Pons (tissue), 1 donor: ENCODE measurements around the gene PCMTD2.
A peak's percentile ranks its signal among the peaks of the same experiment; 100 is the strongest.
"Not testable (repeated sequence)": the region's sequence is repeated elsewhere in the genome, so short reads cannot be mapped to it uniquely, and the experiment has no call there.

Experiments used
- DNase-seq: peaks from one replicate; pipeline ENCODE4 v3.0.0-alpha.2; 2016; ENCODE audit warnings: low spot score

Gene PCMTD2

DNA sequence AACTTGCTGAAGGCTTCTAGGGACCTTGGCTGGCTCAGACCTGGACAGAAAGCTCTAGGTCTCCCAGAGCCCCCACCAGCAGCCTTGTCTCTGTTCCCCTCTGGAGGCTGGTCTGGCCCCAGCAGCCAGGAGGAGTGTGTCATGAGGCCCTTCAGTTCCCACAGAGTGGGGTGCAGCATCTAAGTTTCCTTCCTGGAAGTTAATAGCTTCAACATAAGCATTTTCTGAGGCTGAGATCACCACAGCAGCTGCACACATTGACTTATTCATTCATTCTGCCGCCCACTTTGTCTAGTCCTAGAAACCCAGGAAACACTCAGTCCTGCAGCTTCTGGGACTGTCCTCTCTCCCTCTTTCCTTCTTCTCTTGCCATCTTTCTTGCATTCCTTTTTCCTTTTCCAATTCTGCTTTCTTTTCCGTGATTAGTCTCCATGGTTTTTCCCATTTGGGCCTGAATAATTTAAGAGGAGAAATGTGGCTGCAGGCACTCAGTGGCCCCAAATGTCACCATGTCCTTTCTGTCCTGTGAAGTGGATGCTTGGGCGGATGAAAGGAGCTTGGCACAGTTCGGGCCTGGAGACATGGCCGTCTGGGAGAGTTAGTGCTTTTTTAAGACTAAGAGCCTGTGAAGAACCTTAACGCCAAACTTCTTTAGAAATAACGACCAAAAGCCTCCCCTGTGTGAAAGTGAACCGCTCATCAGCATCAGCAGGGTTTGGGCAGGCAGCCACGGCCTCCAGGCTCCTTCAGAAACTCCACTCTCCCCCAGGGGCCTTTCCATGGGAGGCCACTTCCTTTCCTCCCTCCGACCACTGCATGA lies 31.0 kb upstream of the PCMTD2 start:
- peak; percentile 9 for DNase-seq

DNA sequence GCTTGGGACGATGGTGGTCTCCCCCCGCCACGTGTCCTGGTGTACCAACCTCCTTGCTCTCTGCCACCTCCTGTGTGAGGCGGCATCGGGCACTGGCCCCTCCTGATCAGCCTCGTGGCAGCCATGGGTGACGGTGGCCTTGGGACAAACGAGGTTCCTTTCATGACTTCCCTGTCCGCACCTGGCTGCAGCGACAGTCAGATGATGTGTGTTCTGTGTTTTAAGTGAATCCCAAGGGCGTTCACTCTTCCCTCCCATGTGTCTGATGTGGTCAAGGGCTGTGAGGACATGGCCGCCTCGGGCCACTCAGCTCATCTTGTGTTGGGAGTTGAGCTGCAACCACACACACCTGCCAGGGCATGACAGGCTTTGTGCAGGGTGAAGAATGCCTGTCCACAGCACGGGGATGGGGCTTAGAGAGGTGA lies 30.4 kb upstream of the PCMTD2 start:
- no peak for DNase-seq

DNA sequence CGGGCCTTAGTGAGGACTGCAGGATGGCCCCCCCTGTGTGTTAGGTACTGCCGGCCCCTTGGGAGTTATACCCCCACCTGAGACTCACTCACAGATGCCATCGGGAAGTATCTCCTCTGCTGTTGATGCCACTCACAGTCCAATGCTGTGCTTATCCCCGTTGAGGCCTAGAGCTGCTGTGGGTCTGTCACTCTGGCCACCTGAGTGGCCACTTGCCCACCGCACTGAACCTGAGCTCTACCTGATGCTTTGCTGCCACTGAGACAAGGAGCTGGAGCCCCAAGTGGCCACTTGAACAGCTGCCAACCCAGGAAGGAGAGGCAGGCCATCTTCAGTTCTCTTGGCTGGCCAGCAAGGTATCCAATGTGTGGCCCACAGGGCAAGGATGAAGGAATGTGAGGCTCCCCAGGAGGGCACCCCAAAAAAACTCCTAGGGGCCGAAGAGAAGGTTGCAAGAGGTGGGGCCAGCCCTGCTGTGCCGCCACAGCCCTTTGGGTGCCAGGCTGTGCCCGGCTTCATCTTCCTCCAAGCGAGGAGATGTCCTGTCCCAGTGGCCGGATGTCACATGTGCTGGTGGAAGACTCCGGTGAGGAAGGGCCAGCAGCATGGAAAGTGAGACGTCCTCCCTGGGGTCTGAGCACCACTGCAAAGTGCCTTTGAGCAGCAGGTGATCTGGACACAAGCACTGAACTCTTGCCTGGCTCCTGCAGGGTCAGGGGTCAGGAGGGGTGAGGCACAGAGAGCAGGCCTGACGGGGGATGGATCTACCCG lies 29.5 kb upstream of the PCMTD2 start:
- DNase-seq = no peak

DNA sequence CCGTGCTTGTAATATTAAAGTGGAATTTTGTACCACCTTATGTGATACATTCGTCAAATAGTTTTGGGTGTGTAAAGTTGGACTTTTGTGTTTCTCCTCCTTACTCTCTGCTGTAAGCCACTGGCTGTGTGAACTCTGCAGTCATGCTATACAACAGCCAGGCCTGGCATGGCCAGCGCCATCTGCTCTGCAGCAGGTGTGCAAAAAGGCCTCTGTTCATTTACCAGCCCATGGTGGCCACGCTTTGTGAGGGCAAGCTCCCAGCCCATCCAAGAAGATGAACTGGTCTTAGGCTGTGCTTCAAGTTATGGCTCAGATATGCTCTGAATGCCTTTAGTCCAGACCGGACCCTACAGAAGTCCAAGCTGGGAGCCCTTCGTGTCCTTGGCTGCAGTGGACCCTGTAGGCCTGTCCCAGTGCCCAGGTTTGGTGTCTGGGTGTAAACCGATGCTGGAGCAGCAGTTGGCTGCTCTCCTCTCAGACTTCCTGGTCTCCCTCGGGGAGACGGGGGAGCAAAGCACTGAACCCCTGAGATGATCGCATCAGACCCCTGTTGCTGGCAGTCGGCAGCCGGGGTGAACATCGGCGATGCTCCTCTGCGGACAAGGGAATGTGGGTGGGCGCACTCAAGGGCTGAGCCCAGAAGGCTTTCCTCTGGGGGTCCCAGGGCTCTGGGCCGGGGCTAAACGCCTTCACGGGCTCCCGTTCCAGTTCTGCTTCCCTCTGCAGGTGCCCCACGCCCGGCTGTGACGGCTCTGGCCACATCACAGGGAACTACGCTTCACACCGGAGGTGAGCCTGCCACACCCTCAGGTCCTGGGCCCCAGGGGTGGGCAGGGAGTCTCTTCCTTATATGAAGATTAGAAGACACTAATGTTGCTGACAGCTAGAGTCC lies 28.6 kb upstream of the PCMTD2 start:
- DNase-seq = no peak

DNA sequence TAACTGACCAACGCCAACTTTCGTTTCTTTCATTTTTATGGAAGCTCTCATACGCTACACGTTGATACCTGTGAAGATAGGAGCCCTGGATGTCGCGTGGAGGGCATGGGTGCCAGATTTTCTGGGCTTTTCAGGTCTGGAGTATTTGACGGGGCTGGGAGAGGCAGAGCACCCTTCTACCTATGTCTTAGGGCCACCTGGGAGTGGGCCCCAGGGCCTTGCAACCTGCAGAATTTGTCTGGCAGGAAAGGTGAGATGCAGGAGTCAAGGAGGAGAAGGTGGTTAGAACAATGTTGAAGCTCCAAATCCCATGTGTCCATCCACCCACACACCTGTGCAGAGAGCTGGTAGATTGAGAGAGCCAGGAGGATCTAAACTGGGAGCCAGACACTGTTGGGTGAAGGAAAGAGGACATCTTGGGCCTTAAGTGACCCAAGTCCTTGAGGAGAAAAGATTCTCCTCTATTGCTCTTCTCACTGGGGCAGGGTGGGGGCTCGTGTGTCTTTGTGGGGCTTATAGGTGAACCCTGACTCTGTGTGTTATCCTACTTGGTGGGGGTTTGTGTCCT lies 27.4 kb upstream of the PCMTD2 start:
- DNase-seq = no peak

DNA sequence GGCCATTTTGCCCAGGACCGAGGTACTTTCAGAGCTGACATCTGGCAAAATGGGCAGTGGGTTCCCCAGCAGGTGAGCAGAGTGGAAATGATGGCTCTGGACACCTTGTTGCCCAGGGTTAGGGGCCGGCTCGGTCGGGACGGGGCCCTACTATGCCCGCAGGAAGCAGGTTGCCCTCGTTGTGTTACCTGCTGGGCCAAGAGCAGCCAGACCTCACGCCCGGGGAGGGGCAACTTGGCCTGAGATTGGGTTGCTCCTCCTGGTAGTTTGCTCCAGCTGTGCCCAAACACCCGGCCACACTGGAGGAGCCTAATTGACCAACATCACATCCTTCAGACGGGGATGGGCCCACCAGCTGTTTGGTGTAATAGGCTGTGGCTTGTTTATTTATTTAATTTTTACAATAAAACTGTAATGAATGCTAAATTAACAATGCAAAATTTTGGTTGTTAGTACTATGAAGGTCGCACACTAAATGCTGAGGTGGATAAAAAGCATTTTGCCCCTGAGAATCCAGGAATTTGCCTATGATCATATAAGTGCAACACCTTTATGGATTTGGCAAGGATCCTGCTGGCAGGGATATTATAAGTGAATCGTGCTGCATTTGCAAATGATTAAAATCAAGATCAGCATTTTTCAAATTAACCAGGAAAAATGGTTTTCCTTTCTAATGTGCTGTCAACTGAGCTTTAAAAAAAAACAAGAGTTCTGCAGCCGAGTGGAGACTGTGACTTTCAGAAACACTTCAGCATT lies 26.6 kb upstream of the PCMTD2 start:
- no peak for DNase-seq

DNA sequence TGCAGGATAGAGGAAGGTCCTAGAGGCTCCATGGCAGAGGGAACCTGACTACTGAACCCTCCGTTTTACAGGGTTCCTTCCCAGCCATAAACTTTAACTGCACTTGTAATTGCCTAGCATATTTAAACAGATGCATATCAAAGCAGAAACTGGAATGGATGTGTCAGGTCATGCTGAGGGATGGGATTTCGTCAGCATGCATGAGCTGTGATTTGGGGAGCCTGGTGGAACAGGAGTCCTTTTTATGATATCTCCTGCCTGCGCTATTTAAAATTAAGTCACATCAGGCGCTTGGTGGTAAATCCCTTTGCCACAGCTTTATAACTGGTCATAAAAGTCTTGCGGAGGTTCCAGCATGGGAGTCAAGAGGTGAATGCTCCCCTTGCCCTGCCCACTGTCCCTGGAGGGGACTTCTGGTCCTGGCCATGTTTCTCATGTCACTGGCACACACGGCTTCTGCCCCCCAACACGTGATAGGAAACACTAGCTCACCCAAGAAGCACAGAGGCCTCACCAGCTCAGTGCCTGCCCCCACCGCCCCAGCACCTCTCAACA lies 26.0 kb upstream of the PCMTD2 start:
- DNase-seq = no peak

DNA sequence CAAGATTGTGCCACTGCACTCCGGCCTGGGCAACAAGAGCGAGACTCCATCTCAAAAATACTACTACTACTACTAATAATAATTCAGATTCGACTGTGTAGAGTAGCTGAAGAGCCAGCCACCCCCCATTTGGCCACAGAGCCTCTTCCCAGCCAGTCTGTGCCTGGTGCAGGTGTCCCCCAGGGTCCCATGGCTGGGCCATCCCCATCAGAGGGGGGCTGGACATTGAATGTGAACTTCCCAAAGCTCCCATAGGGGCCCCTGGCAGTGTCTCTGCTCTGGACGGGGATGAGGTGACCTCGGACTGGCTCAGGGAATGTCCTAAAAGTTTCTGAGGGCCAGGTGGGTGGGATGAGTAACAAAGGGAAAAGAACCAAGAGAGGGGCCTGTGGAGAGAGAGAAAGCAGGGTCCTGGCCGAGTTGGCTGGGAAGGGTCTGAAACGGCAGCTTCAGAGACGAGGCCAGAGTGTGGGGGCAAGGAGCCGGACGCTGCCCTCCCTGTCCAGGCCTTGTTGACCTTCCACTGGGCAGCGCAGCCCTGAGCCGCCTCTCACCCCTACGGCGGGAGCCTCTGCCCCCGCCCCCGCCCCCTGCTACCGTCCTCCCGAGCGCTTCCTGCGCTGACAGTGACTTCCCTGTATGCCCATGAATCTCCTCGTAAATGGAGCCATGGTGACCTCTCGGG lies 24.9 kb upstream of the PCMTD2 start:
- DNase-seq = no peak

DNA sequence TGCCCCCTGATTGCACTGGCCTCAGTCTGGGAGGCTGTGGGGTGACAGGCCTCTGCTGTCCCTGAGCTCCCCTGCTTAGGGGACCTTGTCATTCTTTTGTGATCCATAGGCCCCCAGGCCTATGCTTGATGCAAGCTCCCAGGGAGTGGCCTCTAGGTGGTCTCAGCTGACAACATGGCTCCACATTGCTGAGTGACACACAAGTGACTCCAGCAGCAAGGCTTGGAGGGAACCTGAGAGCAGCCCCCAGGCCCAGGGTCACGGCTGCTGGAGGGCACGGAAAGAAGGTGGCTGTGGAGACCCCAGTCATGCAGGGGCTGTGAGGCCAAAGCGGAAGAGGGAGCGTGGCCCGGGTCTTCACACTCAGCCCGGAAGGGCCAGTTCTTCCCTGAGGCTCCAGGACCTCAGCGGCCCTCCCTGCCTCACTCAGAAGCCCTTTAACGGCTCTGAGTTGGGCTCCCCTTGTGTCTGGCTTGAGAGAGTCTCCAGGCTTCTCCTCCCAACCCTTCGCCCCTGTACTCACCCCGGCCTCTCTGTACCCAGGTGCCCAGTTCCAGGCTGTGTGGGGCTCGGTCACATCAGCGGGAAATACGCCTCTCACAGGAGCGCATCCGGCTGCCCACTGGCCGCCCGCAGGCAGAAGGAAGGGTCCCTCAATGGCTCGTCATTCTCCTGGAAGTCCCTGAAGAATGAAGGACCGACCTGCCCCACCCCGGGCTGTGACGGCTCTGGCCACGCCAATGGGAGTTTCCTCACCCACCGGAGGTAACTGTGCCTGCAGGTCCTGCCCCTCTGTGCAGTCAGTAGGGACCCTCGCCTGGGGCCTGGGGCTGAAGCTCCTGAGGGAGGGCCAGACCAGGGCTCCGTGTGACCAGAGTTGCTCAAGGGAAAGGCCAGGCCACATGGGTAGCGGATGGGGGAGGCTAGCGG lies 23.7 kb upstream of the PCMTD2 start:
- DNase-seq = no peak

DNA sequence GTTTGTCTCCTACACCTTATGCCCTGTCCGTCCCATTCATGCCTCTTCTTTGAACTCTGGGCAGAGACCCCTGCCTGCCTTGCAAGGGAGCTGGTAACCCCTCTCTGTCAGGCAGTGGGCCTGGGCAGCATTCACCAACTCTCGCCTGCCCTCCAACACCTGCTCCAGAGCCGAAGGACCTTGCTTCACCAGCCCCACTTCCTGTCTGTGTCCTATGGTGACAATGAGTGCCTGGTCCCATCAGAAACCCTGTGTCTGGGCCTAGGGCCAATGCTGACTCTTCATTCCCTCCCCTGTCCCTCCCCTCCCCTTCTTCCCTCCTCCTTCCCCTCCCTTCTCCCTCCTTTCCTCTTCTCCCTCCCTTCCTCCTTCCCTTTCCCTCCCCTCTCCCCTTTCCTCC lies 22.8 kb upstream of the PCMTD2 start:
- DNase-seq = peak; percentile 63

DNA sequence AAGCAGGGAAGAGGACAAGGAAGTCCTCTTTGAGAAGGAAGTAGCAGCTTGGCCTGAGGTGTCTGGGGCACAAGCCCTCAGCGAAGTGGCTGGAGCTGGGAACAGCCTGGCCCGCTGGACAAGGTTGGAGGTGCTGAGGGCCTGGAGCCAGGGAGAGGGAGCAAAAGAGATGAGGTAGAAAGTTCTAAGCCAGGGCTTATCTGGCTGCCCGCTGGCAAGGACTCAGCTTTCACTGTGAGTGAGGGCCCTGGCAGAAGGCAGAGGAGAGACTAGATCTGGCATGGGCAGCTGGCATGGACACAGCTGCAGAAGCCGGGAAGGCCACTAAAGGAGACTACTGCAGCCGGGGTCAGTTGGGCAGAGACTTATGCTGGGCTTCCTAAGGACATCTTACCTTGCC lies 21.8 kb upstream of the PCMTD2 start:
- DNase-seq = peak; percentile 37

DNA sequence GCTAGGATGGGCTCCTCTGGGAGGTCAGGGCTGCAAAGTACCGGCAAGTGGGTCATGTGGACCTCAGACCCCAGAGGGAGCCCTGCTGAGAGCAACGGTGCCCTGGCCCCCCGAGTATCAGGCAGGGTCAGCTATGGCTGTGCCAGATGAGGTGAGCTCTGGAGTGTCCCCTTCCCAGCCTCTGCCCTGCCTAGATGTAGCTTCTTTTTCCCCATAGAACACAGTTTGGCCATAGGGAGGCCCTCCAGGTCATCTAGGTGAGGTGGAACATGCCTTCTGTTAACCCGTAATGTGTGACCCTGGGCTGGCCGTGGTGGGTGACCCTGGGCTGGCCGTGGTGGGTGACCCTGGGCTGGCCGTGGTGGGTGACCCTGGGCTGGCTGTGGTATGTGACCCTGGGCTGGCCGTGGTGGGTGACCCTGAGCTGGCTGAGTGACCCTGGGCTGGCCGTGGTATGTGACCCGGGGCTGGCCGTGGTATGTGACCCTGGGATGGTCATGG lies 21.2 kb upstream of the PCMTD2 start:
- no peak for DNase-seq

DNA sequence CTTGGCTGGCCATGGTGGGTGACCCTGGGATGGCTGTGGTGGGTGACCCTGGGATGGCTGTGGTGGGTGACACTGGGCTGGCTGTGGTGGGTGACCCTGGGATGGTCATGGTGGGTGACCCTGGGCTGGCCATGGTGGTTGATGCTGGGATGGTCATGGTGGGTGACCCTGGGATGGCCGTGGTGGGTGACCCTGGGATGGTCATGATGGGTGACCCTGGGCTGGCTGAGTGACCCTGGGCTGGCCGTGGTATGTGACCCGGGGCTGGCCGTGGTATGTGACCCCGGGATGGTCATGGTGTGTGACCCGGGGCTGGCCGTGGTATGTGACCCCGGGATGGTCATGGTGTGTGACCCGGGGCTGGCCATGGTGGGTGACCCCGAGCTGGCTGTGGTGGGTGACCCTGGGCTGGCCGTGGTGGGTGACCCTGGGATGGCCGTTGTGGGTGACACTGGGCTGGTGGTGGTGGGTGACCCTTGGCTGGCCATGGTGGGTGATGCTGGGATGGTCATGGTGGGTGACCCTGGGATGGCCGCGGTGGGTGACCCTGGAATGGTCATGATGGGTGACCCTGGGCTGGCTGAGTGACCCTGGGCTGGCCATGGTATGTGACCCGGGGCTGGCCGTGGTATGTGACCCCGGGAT lies 20.5 kb upstream of the PCMTD2 start:
- not testable (repeated sequence) for DNase-seq

DNA sequence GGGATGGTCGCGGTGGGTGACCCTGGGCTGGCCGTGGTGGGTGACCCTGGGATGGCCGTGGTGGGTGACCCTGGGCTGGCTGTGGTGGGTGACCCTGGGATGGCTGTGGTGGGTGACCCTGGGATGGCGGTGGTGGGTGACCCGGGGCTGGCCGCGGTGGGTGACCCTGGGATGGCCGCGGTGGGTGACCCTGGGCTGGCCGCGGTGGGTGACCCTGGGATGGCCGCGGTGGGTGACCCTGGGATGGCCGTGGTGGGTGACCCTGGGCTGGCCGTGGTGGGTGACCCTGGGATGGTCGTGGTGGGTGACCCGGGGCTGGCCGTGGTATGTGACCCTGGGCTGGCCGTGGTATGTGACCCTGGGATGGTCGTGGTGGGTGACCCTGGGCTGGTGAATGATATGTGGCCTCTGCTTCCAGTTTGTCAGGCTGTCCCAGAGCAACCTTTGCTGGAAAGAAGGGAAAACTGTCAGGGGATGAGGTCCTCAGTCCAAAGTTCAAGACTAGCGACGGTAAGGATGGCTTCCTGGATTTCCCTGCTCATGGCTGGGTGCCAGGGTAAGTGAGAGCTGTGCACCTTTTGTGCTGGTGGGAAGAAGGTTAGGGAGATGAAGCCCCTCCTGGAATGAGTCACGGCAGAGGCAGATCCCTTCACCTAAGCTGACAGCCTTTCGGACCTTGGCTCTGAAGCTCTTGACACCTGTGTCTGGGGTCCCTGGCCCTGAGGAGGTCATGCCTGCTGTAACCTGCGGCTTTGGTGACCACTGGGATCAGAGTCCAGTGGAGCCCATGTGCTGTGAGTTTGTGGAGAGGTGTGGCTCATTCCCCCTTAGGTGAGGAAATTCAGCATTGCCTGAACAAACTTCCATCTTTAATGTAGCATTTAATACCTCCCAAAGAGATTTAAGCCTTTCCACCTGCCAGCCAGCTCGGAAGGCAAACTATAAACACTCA lies 19.1 kb upstream of the PCMTD2 start:
- DNase-seq = no peak

DNA sequence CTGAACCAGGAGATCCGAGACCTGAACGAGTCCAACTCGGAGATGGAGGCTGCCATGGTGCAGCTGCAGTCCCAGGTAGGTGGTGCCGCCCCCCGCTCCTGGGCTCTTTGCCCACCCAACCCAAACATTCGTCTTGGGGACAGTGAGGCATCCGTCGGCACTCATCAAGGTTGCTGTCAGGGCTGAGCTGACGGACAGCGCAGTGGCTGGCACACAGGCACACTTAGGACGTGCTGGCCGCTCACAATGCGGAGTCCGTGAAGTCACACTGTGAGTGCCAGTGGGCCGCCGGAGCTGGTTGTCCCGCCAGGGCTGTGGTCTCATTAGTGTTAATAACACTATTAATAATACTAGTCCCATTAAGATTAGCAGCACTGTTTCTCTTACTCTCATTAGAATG lies 18.2 kb upstream of the PCMTD2 start:
- DNase-seq = no peak

DNA sequence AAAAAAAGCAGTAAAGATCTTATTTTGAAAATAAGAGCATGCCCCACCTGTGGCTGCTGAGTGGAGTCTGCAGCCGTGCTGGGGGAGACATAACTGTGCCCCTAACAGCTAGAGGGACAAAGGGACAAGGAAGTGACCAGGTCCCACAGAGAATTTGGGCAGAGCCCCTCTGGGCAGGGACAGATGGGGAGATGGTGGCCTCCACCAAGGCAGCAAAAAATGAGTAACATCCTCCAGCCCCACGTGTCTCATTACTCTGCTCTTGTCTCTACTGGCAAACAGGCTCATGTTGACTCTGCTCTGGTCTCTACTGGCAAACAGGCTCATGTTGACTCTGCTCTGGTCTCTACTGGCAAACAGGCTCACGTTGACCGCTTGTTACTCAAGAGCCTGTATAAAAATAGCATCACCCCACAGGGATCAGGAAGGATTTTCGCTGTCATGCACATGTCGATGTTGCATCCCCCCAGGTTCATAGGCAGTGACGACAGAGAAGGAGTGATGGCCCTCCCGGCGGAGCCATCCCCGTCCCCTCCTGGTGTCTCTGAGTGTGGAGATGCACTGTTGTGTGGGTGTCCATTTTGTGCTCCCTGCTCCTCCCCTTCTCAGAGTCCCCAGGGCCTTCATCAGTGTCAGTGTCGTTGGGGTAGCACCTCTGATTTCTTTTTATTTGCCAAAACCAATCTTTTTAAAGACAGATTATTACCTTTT lies 17.3 kb upstream of the PCMTD2 start:
- no peak for DNase-seq
